Astrocyte (in vitro differentiated cells and primary cell): Measurements from ENCODE around the gene SLC35D1. TPM values are rescaled to one million over a fixed set of nuclear protein-coding genes. Genes with fewer than 3 reads are reported as not detected.

ENCODE experiments used
- DNase-seq: peaks from one replicate; pipeline ENCODE4 v3.0.0-alpha.2; 2010; ENCODE audit warnings: low read depth
- FAIRE-seq: peaks from 2 replicates; lab custom pipeline; 2011; peaks lifted over from hg19 to GRCh38; lab: Jason Lieb, UNC
- H2AFZ ChIP-seq: 2 replicates; pipeline ENCODE4 v1.6.0; 2012; ENCODE audit warnings: low read depth, low read length, inconsistent platforms
- H3K27ac ChIP-seq: 2 replicates; pipeline ENCODE4 v1.5.1; 2011; ENCODE audit warnings: low read depth, low read length, inconsistent platforms
- H3K27me3 ChIP-seq: 2 replicates; pipeline ENCODE4 v1.6.0; 2011; ENCODE audit warnings: low read length, inconsistent platforms; ENCODE audit not compliant: insufficient read depth
- H3K36me3 ChIP-seq: 2 replicates; pipeline ENCODE4 v1.5.1; 2011; ENCODE audit warnings: low read length, inconsistent platforms; ENCODE audit not compliant: insufficient read depth
- H3K4me1 ChIP-seq: 2 replicates; pipeline ENCODE4 v1.5.1; 2011; ENCODE audit warnings: low read length, inconsistent platforms; ENCODE audit not compliant: insufficient read depth
- H3K4me2 ChIP-seq: 2 replicates; pipeline ENCODE4 v1.6.0; 2012; ENCODE audit warnings: low read length, inconsistent platforms
- H3K4me3 ChIP-seq: 2 replicates; pipeline ENCODE4 v1.5.1; 2011; ENCODE audit warnings: low read depth, mild to moderate bottlenecking, low read length, inconsistent platforms; ENCODE audit not compliant: insufficient read depth
- H3K79me2 ChIP-seq: 2 replicates; pipeline ENCODE4 v1.6.0; 2012; ENCODE audit warnings: mild to moderate bottlenecking, low read length, inconsistent platforms; ENCODE audit not compliant: insufficient read depth
- H3K9ac ChIP-seq: 2 replicates; pipeline ENCODE4 v1.6.0; 2012; ENCODE audit warnings: mild to moderate bottlenecking, low read length, inconsistent platforms
- H3K9me3 ChIP-seq: 2 replicates; pipeline ENCODE4 v1.5.1; 2012; ENCODE audit warnings: low read depth, mild to moderate bottlenecking, low read length, inconsistent platforms; ENCODE audit not compliant: insufficient read depth
- H4K20me1 ChIP-seq: 2 replicates; pipeline ENCODE4 v1.6.0; 2012; ENCODE audit warnings: low read length, inconsistent platforms; ENCODE audit not compliant: insufficient read depth
- H3K27ac Mint-ChIP-seq: one replicate; pipeline ENCODE4 v1.8.0; 2021; ENCODE audit warnings: mild to moderate bottlenecking, mixed read lengths; ENCODE audit not compliant: unreplicated experiment
- H3K27me3 Mint-ChIP-seq: one replicate; pipeline ENCODE4 v1.8.0; 2021; ENCODE audit warnings: low read depth, mixed read lengths; ENCODE audit not compliant: unreplicated experiment
- H3K36me3 Mint-ChIP-seq: one replicate; pipeline ENCODE4 v1.8.0; 2021; ENCODE audit warnings: low read depth, mixed read lengths; ENCODE audit not compliant: unreplicated experiment
- H3K4me1 Mint-ChIP-seq: one replicate; pipeline ENCODE4 v1.8.0; 2021; ENCODE audit warnings: low read depth, mixed read lengths; ENCODE audit not compliant: unreplicated experiment
- H3K4me3 Mint-ChIP-seq: one replicate; pipeline ENCODE4 v1.8.0; 2021; ENCODE audit warnings: mild to moderate bottlenecking, moderate library complexity, mixed read lengths; ENCODE audit not compliant: unreplicated experiment
- H3K9me3 Mint-ChIP-seq: one replicate; pipeline ENCODE4 v1.8.0; 2021; ENCODE audit warnings: mild to moderate bottlenecking, mixed read lengths; ENCODE audit not compliant: unreplicated experiment
- EZH2 ChIP-seq: IDR thresholded peaks from 2 replicates; pipeline ENCODE4 v1.6.1; 2012; ENCODE audit warnings: mild to moderate bottlenecking, low read length, inconsistent platforms; ENCODE audit not compliant: insufficient read depth
- total RNA-seq: library from RNA; stranded (reverse); gene quantifications from 2 replicates; pipeline ENCODE4 v1.2.1, GENCODE V29; 2021
- TF ChIP-seq, protein P1 (sequence below): IDR thresholded peaks from 2 replicates; pipeline ENCODE4 v1.5.1; 2011; ENCODE audit warnings: low read depth, mild to moderate bottlenecking, inconsistent platforms, low read length, moderate library complexity; ENCODE audit not compliant: insufficient read depth

SLC35D1 gene
- total RNA-seq, 1 donor from 2014 or later: 12.7 TPM

DNA sequence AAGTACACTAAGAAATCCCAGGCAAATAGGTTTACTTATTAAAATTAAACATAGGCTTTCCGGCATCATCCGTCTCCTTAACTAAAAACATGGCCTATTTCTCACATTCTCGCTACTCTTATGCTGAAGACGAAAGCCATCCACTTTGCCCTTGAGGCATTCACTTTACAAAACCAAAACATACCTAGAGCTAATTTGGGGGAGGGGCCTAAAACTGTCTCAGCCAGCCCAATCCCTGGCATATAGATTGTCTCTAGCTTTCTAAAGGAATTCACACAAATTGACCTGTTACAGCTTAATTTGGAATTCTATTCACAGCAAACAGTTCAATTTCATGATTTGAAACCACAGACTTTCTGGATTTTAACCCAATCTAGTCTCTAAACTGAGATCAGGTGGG is 34.8 kb downstream of the SLC35D1 start:
- peak overlapping the region; percentile 9 for H3K4me3 ChIP-seq
- no peaks in the 10 kb centered on the region for H3K9me3 Mint-ChIP-seq
- peak overlapping the region; percentile 59 for H3K9ac ChIP-seq
- no peaks in the 10 kb centered on the region for H3K9me3 ChIP-seq
- TF ChIP-seq, protein P1, sequence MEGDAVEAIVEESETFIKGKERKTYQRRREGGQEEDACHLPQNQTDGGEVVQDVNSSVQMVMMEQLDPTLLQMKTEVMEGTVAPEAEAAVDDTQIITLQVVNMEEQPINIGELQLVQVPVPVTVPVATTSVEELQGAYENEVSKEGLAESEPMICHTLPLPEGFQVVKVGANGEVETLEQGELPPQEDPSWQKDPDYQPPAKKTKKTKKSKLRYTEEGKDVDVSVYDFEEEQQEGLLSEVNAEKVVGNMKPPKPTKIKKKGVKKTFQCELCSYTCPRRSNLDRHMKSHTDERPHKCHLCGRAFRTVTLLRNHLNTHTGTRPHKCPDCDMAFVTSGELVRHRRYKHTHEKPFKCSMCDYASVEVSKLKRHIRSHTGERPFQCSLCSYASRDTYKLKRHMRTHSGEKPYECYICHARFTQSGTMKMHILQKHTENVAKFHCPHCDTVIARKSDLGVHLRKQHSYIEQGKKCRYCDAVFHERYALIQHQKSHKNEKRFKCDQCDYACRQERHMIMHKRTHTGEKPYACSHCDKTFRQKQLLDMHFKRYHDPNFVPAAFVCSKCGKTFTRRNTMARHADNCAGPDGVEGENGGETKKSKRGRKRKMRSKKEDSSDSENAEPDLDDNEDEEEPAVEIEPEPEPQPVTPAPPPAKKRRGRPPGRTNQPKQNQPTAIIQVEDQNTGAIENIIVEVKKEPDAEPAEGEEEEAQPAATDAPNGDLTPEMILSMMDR: no peak
- TF ChIP-seq EZH2: no peak
- peak overlapping the region; percentile 57 for H3K4me2 ChIP-seq
- peak overlapping the region; percentile 41 for H3K4me3 Mint-ChIP-seq
- H4K20me1 ChIP-seq: no peaks in the 10 kb centered on the region
- DNase-seq: no peak
- peak; percentile 5 for FAIRE-seq
- H3K4me1 Mint-ChIP-seq: peaks cover 38% of the 10 kb centered on the region
- peaks cover 4% of the 10 kb centered on the region for H3K36me3 ChIP-seq
- no peaks in the 10 kb centered on the region for H3K27me3 ChIP-seq
- peak overlapping the region; percentile 79 for H3K27ac ChIP-seq
- H2AFZ ChIP-seq: no peak overlapping the region
- peaks cover 4% of the 10 kb centered on the region for H3K36me3 Mint-ChIP-seq
- no peaks in the 10 kb centered on the region for H3K27me3 Mint-ChIP-seq
- no peaks in the 10 kb centered on the region for H3K79me2 ChIP-seq
- peak overlapping the region; percentile 93 for H3K27ac Mint-ChIP-seq
- H3K4me1 ChIP-seq: peaks cover 40% of the 10 kb centered on the region

DNA sequence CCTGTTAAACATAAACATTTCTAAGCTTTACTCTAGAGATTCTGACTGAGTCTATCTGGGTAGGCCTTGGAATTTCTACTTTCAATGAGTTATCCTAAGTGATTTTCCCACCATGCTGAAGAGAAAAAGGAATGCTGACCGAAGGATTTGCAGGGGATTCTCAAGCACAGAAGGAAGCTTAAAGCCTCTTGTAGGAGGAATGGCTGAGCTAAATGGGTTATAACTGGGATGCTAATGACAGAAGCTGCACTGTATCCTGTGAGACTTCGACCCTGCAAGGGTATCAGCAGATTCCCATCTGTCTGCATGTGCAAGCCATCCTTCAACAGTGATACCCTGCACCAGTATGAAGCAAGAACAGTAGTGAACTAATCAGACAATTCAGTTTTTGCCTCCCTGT is 35.4 kb downstream of the SLC35D1 start:
- Histone ChIP-seq H3K4me2 (no peak overlapping the region), H4K20me1 (no peaks in the 10 kb centered on the region), H3K9me3 (no peaks in the 10 kb centered on the region), H3K36me3 (peaks cover 4% of the 10 kb centered on the region), H3K4me3 (no peak overlapping the region), H3K79me2 (no peaks in the 10 kb centered on the region), H2AFZ (no peak overlapping the region), H3K27ac (peak overlapping the region; percentile 79), H3K27me3 (no peaks in the 10 kb centered on the region), H3K4me1 (peaks cover 40% of the 10 kb centered on the region), H3K9ac (no peak overlapping the region)
- TF ChIP-seq, protein P1: no peak
- no peak for TF ChIP-seq EZH2
- Mint-ChIP-seq H3K4me3 (no peak overlapping the region), H3K27me3 (no peaks in the 10 kb centered on the region), H3K36me3 (peaks cover 3% of the 10 kb centered on the region), H3K4me1 (peaks cover 38% of the 10 kb centered on the region), H3K9me3 (no peaks in the 10 kb centered on the region), H3K27ac (peak overlapping the region; percentile 93)
- DNase-seq (no peak), FAIRE-seq (no peak)

DNA sequence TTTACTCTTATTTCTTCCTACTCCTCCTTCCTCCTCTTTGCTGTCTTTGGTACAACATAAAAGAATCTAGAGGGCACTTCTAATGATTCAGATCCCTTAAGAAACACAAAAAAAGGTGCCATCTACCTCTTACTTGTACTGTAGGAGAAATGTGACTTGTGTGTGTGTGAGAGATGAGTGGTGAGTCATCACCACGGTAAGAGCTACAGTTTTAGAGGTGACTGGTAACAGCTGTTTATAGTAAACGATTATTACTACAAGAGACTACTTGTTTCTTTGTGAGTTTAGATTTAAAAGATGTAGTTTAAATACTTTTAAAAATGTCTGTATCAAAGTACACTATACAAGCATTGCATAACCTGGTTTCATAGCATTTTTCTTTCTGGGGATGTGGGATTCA is 40.4 kb downstream of the SLC35D1 start:
- DNase-seq (peak; percentile 81), FAIRE-seq (no peak)
- no peak overlapping the region for H3K4me2 ChIP-seq
- peaks cover 5% of the 10 kb centered on the region for H3K4me1 ChIP-seq
- H3K79me2 ChIP-seq: peaks cover 12% of the 10 kb centered on the region
- H3K9me3 ChIP-seq: no peaks in the 10 kb centered on the region
- Mint-ChIP-seq H3K27me3 (no peaks in the 10 kb centered on the region), H3K9me3 (no peaks in the 10 kb centered on the region), H3K4me3 (no peak overlapping the region), H3K4me1 (no peaks in the 10 kb centered on the region), H3K27ac (no peak overlapping the region), H3K36me3 (peaks cover 17% of the 10 kb centered on the region)
- no peak overlapping the region for H3K9ac ChIP-seq
- no peaks in the 10 kb centered on the region for H4K20me1 ChIP-seq
- peaks cover 13% of the 10 kb centered on the region for H3K36me3 ChIP-seq
- H3K27ac ChIP-seq: no peak overlapping the region
- H3K4me3 ChIP-seq: no peak overlapping the region
- TF ChIP-seq, protein P1: no peak
- TF ChIP-seq EZH2: no peak
- H2AFZ ChIP-seq: no peak overlapping the region
- no peaks in the 10 kb centered on the region for H3K27me3 ChIP-seq
